Activated naive CD4-positive, alpha-beta T cell treated with anti-CD3 and anti-CD28 coated beads, Interleukin-2, amount 50 U/mL, for 24 hours (primary cell): ENCODE data around the gene MPZL1.
"Not testable (repeated sequence)": the region's sequence is repeated elsewhere in the genome, so short reads cannot be mapped to it uniquely, and the experiment has no call there.

Experiments used
- H3K27ac Mint-ChIP-seq: one replicate; pipeline ENCODE4 v1.8.0; 2021; ENCODE audit warnings: mild to moderate bottlenecking, mixed read lengths
- H3K27me3 Mint-ChIP-seq: one replicate; pipeline ENCODE4 v1.8.0; 2021; ENCODE audit warnings: mixed read lengths
- H3K36me3 Mint-ChIP-seq: one replicate; pipeline ENCODE4 v1.8.0; 2021; ENCODE audit warnings: mixed read lengths
- H3K4me1 Mint-ChIP-seq: one replicate; pipeline ENCODE4 v1.8.0; 2021; ENCODE audit warnings: mixed read lengths
- H3K4me3 Mint-ChIP-seq: one replicate; pipeline ENCODE4 v1.8.0; 2021; ENCODE audit warnings: mild to moderate bottlenecking, mixed read lengths
- H3K9me3 Mint-ChIP-seq: one replicate; pipeline ENCODE4 v1.8.0; 2021; ENCODE audit warnings: mixed read lengths

The MPZL1 gene

DNA sequence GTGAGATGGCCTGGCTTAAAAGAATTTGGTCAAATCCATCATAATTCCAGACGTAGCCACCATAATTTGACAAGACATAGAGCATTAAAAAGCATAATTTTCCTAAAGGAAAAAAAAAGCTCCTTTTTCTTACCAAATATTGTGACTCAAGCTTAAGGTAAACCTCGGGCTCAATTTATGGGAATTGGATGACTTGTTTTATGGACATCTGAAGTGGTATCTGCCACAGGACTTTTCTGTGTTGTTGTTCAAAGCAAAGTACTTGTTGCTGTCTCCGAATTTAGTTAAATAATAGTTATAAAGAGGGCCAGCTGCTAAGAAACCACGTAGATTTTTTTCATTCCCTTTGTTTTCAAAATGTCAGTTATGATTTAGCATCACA, 1.1 kb downstream of the MPZL1 start:
- H3K4me1 Mint-ChIP-seq, result peaks cover 58% of the 10 kb centered on the region
- H3K36me3 Mint-ChIP-seq, result peaks cover 2% of the 10 kb centered on the region
- no peaks in the 10 kb centered on the region for H3K9me3 Mint-ChIP-seq
- peak overlapping the region; percentile 96 for H3K4me3 Mint-ChIP-seq
- H3K27me3 Mint-ChIP-seq, result no peaks in the 10 kb centered on the region
- H3K27ac Mint-ChIP-seq, result peak overlapping the region; percentile 20

DNA sequence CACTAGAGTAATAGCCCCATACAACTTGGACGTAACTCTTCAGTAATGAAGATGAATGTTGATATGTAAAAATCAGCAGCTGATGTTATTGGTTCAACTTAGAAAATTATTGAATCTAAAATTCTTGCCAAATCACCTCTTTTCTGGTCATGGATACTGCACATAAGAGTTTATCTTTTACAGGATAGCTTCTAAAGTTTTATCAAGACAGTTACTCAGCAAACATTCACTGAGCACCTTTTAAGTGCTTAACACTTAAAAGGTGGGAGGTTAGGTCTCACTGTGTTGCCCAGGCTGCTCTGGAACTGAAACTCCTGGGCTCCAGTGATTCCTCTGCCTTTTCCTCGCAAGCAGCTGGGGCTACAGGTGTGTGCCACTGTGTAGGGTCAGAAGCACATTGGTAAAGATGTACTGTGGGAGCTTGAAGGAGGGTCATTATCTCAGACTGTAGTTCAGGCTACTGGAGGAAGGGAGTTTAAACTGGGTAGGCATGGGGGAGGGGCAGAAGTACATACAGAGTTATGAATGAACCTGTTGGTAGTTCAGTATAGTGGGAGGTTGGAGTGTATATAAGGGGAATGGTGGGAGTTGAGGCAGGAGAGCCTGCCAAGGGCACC, 2.0 kb downstream of the MPZL1 start:
- Mint-ChIP-seq H3K4me1 (peaks cover 57% of the 10 kb centered on the region), H3K36me3 (peaks cover 2% of the 10 kb centered on the region), H3K27me3 (no peaks in the 10 kb centered on the region), H3K9me3 (no peaks in the 10 kb centered on the region), H3K27ac (no peak overlapping the region), H3K4me3 (peak overlapping the region; percentile 8)

DNA sequence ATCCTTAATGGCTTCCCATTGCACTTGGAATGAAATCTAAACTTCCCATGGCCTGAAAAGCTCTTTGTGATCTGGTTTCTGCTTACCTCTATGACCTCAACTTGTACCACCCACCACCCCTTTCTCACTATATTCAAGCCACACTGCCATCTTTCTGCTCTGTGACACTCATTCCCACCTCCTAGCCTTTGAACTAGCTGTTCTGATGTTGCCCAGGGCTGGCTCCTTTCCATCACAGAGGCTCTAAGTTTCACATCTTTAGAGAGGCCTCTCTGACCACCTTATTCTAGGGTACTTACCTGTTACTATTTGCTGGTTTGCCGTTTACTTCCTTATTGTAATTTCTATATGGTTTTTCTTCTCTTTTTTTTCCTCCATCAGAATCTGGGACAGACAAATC, 4.2 kb downstream of the MPZL1 start:
- Mint-ChIP-seq H3K27ac (no peak overlapping the region), H3K27me3 (no peaks in the 10 kb centered on the region), H3K36me3 (peaks cover 7% of the 10 kb centered on the region), H3K4me3 (no peak overlapping the region), H3K4me1 (peaks cover 35% of the 10 kb centered on the region), H3K9me3 (no peaks in the 10 kb centered on the region)

DNA sequence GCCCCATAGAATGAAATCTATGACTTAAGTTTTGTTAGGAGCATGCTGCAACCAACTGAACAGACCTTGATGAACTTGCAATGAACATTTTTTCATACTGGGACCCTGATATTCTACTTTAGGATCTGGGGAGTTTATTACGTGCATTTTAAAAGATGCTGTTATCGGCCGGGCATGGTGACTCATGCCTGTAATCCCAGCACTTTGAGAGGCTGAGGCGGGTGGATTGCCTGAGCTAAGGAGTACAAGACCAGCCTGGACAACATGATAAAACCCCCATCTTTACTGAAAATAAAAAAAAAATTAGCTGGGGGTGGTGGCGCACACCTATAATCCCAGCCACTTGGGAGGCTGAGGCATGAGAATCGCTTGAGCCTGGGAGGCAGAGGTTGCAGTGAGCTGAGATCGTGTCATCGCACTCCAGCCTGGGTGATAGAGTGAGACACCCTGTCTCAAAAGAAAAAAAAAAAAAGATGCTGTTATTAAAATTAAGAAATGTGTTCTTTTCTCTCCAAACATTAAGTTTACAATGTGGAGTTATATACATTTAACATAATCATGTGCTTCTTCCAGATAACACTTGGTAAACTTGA, 7.1 kb downstream of the MPZL1 start:
- H3K4me3 Mint-ChIP-seq, result no peak overlapping the region
- H3K27me3 Mint-ChIP-seq, result no peaks in the 10 kb centered on the region

DNA sequence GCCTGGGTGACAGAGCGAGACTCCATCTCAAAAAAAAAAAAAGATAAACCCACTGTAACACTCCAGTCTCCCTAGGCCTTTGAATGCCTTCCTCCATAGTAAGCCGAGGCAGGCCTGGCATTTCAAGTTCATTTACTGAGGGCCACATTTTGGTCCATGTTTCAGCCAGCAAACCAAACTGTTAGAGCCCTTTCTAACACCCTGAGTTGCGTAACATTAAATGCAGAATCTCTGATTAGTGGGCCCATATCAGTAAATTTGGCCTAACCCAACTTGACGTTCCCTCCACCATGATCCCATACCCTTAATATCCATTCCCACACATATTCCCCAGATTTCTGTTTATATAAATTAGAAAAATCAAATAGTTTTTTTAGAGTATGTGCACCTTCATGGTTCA, 12.4 kb downstream of the MPZL1 start:
- H3K4me1 Mint-ChIP-seq, result no peaks in the 10 kb centered on the region
- H3K9me3 Mint-ChIP-seq, result no peaks in the 10 kb centered on the region
- no peak overlapping the region for H3K4me3 Mint-ChIP-seq
- no peaks in the 10 kb centered on the region for H3K27me3 Mint-ChIP-seq
- no peak overlapping the region for H3K27ac Mint-ChIP-seq
- peaks cover 8% of the 10 kb centered on the region for H3K36me3 Mint-ChIP-seq

More for the DNA sequence above, 7.1 kb downstream of the MPZL1 start:
- H3K36me3 Mint-ChIP-seq, result peaks cover 7% of the 10 kb centered on the region
- no peaks in the 10 kb centered on the region for H3K9me3 Mint-ChIP-seq
- peaks cover 15% of the 10 kb centered on the region for H3K4me1 Mint-ChIP-seq
- no peak overlapping the region for H3K27ac Mint-ChIP-seq

DNA sequence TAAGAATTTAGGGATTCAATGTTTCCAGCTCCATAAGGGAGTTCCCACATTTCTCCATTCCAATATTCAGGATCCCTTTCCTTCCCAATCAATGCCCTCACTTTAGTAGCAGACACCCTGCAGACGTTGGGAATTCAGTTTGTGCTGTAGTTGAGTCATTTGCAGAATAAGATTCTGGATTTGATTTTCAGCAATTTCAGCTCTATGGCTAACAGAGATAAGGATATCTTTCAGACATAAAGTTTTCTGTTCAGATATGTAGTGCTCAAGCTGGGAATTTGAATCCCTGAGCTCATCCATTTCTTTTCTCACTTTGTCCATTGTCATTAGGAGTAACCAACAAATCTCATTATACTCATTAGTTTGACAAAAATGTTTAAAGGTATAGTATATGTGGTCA, 13.1 kb downstream of the MPZL1 start:
- H3K4me3 Mint-ChIP-seq, result no peak overlapping the region
- H3K36me3 Mint-ChIP-seq, result peaks cover 8% of the 10 kb centered on the region
- H3K4me1 Mint-ChIP-seq, result no peaks in the 10 kb centered on the region
- H3K27ac Mint-ChIP-seq, result no peak overlapping the region
- H3K9me3 Mint-ChIP-seq, result no peaks in the 10 kb centered on the region
- H3K27me3 Mint-ChIP-seq, result no peaks in the 10 kb centered on the region

DNA sequence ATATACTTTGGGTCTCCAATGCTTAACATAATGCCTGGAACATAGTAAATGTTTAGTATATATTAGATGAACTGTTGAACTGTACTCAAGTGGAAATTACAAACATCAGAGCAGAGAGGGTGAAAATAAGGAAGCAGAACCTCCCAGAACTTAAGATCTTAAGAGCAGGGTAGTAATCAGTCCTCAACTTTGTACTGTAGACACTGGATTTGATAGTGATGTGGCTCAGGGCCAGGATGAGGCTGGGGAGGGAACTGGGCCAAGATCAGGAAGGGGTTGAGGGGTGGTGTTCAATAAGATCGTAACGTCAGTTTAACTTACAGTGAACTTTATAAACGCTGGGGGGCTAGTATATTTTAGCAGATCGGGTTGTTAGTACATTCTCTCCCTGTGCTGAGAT, 15.4 kb downstream of the MPZL1 start:
- H3K27me3 Mint-ChIP-seq, result no peaks in the 10 kb centered on the region
- no peak overlapping the region for H3K4me3 Mint-ChIP-seq
- H3K9me3 Mint-ChIP-seq, result no peaks in the 10 kb centered on the region
- no peak overlapping the region for H3K27ac Mint-ChIP-seq
- no peaks in the 10 kb centered on the region for H3K4me1 Mint-ChIP-seq
- H3K36me3 Mint-ChIP-seq, result peaks cover 3% of the 10 kb centered on the region

DNA sequence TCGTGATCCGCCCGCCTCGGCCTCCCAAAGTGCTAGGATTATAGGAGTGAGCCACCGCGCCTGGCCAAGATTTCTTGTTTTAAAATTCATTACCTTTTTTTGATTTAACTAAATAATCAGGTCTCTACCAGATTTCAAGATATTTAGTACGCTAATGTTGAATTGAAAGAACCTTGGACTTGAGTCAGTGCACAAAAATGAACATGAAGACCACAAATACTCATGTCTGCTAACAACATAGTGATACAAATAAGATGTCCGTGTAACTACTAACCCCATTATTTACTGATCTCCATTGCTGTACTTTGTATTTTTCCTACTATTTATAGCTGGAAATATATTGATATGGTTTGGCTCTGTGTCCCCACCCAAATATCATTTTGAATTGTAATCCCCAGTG, 16.4 kb downstream of the MPZL1 start:
- Mint-ChIP-seq H3K9me3 (no peaks in the 10 kb centered on the region), H3K27ac (no peak overlapping the region), H3K4me1 (no peaks in the 10 kb centered on the region), H3K36me3 (peaks cover 3% of the 10 kb centered on the region), H3K4me3 (no peak overlapping the region), H3K27me3 (no peaks in the 10 kb centered on the region)

DNA sequence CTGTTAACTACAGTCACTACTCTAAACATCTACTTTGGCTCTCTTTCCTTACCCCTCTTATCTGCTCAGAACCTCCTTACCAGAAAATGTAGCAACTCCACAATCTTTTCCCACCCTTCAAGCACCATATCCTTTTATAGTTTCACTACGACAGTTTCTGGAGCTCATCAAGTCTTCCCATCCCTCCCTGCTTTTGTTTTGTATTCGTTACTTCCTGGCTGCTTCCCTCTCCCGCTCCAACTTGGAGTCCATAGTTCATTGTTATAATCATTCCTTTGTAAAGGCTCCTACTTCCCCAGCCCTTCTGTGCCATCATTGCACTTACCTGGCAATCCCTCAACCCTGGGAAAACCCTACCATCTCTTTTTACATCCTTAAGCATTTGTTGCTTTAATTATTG, 18.0 kb downstream of the MPZL1 start:
- Mint-ChIP-seq H3K36me3 (peaks cover 3% of the 10 kb centered on the region), H3K27me3 (no peaks in the 10 kb centered on the region), H3K27ac (no peak overlapping the region), H3K4me3 (no peak overlapping the region), H3K4me1 (no peaks in the 10 kb centered on the region), H3K9me3 (no peaks in the 10 kb centered on the region)

DNA sequence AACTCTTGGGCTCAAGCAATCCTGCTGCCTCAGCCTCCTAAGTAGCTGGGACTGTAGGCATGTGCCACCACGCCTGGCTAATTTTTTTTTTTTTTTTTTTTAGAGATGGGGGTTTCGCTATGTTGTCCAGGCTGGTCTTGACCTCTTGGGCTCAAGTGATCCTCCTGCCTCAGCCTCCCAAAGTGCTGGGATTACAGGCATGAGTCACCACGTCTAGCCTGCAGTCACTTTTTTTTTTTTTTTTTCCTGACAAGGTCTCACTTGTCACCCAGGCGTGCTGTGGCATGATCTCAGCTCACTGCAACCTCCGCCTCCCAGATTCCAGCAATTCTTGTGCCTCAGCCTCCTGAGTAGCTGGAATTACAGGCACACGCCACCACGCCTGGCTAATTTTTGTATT, 19.3 kb downstream of the MPZL1 start:
- not testable (repeated sequence) for H3K36me3 Mint-ChIP-seq, H3K27me3 Mint-ChIP-seq, H3K9me3 Mint-ChIP-seq, H3K4me1 Mint-ChIP-seq, H3K4me3 Mint-ChIP-seq, H3K27ac Mint-ChIP-seq

DNA sequence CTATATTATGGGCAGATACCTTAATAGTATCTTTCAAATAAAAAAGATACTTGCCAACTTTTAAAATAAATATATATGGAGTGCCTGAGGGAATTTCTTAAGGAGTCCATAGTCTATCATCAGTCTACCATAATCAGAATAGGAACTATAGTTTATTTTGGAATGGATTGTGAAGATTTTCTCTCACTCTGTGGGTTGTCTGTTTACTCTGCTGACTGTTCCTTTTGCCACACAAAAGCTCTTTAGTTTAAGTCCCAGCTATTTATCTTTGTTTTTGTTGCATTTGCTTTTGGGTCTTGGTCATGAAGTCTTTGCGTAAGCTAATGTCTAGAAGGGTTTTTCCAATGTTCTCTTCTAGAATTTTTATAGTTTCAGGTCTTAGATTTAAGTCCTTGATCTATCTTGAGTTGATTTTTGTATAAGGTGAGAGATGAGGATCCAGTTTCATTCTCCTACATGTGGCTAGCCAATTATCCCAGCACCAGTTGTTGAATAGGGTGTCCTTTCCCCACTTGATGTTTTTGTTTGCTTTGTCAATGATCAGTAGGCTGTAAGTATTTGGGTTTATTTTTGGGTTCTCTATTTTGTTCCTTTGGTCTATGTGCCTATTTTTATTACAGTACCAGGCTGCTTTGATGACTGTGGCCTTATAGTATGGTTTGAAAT, 20.7 kb downstream of the MPZL1 start:
- not testable (repeated sequence) for H3K27ac Mint-ChIP-seq, H3K9me3 Mint-ChIP-seq, H3K36me3 Mint-ChIP-seq

DNA sequence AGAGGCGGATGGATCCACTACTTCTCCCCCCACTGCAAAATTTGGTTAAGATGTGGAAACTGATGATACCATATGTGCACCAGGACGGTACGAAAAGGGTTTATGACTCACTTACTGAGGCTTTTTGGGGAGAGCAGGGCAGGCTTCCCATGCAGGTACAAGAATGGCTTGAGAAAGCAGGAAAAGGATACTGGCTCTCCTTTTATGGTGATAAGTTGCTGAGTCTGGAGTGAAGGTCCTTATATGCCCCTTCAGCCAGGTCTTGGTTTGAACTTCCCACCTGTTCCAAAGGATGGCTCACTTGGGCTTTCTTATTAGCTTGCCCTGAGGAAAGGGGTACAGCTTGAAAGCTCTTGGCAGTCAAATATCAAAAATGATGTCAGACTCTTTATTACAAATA, 23.1 kb downstream of the MPZL1 start:
- no peak overlapping the region for H3K27ac Mint-ChIP-seq

More for the DNA sequence above, 20.7 kb downstream of the MPZL1 start:
- not testable (repeated sequence) for H3K4me3 Mint-ChIP-seq, H3K4me1 Mint-ChIP-seq, H3K27me3 Mint-ChIP-seq

DNA sequence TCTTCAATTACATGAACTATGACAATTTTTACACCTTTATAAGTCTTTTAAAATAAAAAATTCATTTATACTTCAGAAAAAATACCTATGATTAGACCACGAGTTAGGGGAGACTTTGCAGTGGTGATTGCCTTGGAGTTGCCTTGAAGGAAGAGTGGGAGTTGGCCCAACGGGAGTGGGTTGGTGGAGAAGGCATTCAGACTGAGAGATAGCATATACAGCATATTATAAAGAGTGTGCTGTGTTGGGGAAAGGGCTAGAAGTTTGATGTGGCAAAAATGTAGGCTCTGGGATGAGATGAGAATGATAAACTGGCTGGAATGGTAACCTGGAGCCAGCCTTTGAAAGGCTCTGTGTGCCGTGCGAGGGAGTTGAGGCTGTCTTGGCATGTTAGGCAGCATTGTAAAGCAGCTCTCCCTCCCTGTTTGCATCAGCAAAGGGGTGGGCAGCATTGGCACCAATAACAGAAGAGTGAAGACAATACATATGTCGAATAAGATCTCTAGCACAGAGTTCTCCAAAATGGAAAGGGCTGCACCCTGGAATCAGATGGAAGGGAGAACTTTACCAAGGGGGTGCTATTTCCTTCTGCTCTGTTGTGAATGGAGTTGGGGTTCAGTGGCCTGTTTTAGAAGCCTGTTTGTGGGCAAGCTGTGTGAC, 24.4 kb downstream of the MPZL1 start:
- H3K27me3 Mint-ChIP-seq, result no peaks in the 10 kb centered on the region
- H3K4me1 Mint-ChIP-seq, result peaks cover 3% of the 10 kb centered on the region
- no peaks in the 10 kb centered on the region for H3K9me3 Mint-ChIP-seq
- H3K27ac Mint-ChIP-seq, result no peak overlapping the region
- H3K4me3 Mint-ChIP-seq, result no peak overlapping the region
- no peaks in the 10 kb centered on the region for H3K36me3 Mint-ChIP-seq

More for the DNA sequence above, 23.1 kb downstream of the MPZL1 start:
- no peak overlapping the region for H3K4me3 Mint-ChIP-seq
- H3K36me3 Mint-ChIP-seq, result no peaks in the 10 kb centered on the region
- H3K4me1 Mint-ChIP-seq, result peaks cover 3% of the 10 kb centered on the region
- no peaks in the 10 kb centered on the region for H3K9me3 Mint-ChIP-seq
- H3K27me3 Mint-ChIP-seq, result no peaks in the 10 kb centered on the region

DNA sequence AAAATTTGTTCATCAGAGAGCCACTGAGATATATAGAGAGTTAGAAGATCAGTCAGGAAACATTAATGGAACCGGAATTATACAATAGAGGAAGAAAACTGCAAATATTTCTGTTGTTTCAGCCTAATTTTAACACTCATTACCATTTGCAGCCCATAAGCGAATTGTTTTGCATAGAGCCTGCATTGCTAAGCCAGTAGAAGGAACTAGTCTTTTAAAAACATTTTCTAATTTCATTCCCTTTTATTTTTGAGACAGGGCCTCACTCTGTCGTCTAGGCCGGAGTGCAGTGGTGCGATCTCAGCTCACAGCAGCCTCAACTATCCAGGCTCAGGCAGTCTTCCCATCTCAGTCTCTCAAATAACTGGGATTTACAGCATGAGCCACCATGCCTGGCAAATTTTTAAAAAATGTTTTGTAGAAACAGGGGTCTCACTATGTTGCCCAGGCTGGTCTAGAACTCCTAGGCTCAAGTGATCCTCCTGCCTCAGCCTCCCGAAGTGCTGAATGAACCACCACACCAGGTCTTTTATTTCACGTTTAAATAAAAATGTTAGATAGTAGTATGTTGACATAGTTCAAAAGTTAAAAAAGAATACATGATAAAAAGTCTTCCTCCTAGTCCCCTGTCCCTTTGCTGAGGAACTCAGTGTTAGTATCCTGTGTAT, 25.3 kb downstream of the MPZL1 start:
- H3K27ac Mint-ChIP-seq, result peak overlapping the region; percentile 38
- H3K36me3 Mint-ChIP-seq, result no peaks in the 10 kb centered on the region
- H3K4me1 Mint-ChIP-seq, result peaks cover 8% of the 10 kb centered on the region
- no peaks in the 10 kb centered on the region for H3K27me3 Mint-ChIP-seq
- H3K4me3 Mint-ChIP-seq, result no peak overlapping the region
- no peaks in the 10 kb centered on the region for H3K9me3 Mint-ChIP-seq

DNA sequence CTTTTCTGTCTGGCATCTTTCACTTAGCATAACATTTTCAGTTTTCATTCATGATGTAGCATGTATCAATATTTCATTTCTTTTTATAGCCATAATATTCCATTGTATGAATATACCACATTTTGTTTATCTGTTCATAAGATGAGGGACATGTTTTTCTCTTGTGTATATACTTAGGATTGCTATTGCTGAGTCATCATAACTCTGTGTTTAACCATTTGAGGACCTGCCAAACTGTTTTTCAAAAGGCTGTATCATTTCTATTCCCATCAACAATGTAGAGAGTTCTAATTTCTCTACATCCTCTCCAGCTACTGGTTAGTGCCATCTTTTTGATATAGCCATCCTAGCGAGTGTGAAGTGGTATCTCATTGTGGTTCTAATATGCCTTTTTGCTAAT, 26.2 kb downstream of the MPZL1 start:
- H3K4me1 Mint-ChIP-seq, result peaks cover 17% of the 10 kb centered on the region
- H3K9me3 Mint-ChIP-seq, result no peaks in the 10 kb centered on the region
- no peak overlapping the region for H3K4me3 Mint-ChIP-seq
- no peak overlapping the region for H3K27ac Mint-ChIP-seq
- H3K27me3 Mint-ChIP-seq, result no peaks in the 10 kb centered on the region
- H3K36me3 Mint-ChIP-seq, result no peaks in the 10 kb centered on the region

DNA sequence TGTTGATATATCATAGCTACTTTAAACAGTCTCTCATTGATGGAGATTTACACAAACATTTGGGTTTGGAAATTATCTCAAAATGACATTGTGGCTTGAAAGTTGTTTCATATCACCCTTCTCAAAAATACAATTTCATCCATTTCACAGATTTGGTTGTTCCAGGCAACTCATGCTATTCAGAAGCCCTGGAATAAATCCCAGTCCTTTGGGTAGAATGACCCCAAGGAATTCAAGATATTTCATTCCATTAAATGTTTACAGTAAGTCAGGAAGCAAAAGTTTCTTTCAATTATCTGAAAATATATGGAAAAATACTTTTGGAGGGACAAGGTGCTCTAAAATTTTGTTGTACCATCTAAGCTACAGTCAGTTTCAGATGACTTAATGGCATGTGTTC, 27.1 kb downstream of the MPZL1 start:
- H3K36me3 Mint-ChIP-seq, result no peaks in the 10 kb centered on the region
- H3K27me3 Mint-ChIP-seq, result no peaks in the 10 kb centered on the region
- no peak overlapping the region for H3K4me3 Mint-ChIP-seq
- no peak overlapping the region for H3K27ac Mint-ChIP-seq
- H3K4me1 Mint-ChIP-seq, result peaks cover 21% of the 10 kb centered on the region
- H3K9me3 Mint-ChIP-seq, result no peaks in the 10 kb centered on the region
